ENCODE measurements around the gene ZSWIM4.

ZSWIM4 gene

DNA sequence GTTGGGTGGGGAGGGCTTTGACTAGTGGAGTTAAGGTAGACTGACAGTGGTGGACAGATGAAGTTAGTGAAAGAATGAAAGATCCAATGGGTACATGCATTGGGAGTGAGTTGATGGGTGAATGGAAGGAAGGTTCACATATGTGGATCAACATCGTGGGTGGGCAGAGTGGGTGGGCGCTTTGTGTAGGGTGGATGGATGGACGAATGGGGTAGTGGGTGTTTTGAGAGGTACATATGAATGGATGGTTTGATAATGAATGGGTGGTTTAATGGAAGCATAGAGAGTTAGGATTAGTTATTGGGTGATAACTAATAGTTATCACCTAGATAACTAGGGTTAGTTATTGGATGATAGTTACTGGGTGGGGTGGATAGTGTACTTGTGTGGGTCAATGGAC lies 11.5 kb downstream of the ZSWIM4 start:
- ChIA-PET POLR2A (no interaction called here), CTCF (no interaction called here)
- no peak for DNase-seq (ENCODE audit: extremely low spot score)
- TF ChIP-seq FOXK2 (IDR thresholded peaks at IDR 0.05): no peak
- TF ChIP-seq ARNT (IDR thresholded peaks at IDR 0.05): no peak
- no peak for TF ChIP-seq SUZ12 (IDR thresholded peaks at IDR 0.05)
- TF ChIP-seq FOXM1 (IDR thresholded peaks at IDR 0.05; ENCODE audit: borderline replicate concordance): no peak
- TF ChIP-seq SP1 (IDR thresholded peaks at IDR 0.05): no peak
- no peak for TF ChIP-seq L3MBTL2 (conservative IDR thresholded peaks at IDR 0.05)
- no peak for TF ChIP-seq ELF4 (IDR thresholded peaks at IDR 0.05)
- TF ChIP-seq FOXA1 (IDR thresholded peaks at IDR 0.05): no peak
- TF ChIP-seq, protein P1, sequence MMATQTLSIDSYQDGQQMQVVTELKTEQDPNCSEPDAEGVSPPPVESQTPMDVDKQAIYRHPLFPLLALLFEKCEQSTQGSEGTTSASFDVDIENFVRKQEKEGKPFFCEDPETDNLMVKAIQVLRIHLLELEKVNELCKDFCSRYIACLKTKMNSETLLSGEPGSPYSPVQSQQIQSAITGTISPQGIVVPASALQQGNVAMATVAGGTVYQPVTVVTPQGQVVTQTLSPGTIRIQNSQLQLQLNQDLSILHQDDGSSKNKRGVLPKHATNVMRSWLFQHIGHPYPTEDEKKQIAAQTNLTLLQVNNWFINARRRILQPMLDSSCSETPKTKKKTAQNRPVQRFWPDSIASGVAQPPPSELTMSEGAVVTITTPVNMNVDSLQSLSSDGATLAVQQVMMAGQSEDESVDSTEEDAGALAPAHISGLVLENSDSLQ (IDR thresholded peaks at IDR 0.05): no peak
- TF ChIP-seq CTBP1 (IDR thresholded peaks at IDR 0.05; ENCODE audit: borderline replicate concordance): no peak

DNA sequence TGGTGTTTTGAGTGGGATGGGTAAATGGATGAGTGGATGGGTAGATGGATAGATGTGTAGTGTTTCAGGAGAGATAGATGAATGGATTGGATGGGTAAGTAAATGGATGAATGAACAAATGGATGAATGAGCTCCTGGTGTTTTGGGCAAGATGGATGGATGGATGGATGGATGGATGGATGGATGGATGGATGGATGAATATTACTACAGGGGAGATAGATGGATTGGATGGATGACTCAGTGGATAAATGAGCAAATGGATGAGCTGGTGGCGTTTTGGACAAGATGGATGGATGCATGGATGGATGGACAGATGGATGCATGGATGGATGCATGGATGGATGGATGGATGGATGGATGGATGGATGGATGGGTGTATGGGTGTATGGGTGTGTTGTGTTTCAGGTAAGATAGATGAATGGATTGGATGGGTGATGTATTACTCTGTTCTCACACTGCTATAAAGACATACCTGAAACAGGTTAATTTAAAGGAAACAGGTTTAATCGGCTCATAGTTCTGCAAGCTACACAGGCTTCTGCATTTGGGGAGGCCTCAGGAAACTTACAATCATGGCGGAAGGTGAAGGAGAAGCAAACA lies 12.3 kb downstream of the ZSWIM4 start:
- CTCF ChIA-PET: no interaction called here
- no peak for TF ChIP-seq BHLHE40 (IDR thresholded peaks at IDR 0.05; ENCODE audit: borderline replicate concordance)
- no peak for TF ChIP-seq FOXA1 (IDR thresholded peaks at IDR 0.05)
- no peak for TF ChIP-seq FOXM1 (IDR thresholded peaks at IDR 0.05; ENCODE audit: borderline replicate concordance)
- no peak for TF ChIP-seq NFRKB (IDR thresholded peaks at IDR 0.05)
- no peak for TF ChIP-seq SUZ12 (IDR thresholded peaks at IDR 0.05)
- TF ChIP-seq, protein P1 (IDR thresholded peaks at IDR 0.05): no peak
- no peak for TF ChIP-seq HDGF (IDR thresholded peaks at IDR 0.05; ENCODE audit: borderline replicate concordance)
- TF ChIP-seq L3MBTL2 (conservative IDR thresholded peaks at IDR 0.05): no peak
- TF ChIP-seq LEF1 (IDR thresholded peaks at IDR 0.05; ENCODE audit: borderline replicate concordance): no peak
- TF ChIP-seq ARNT (IDR thresholded peaks at IDR 0.05): no peak
- no peak for TF ChIP-seq ELF4 (IDR thresholded peaks at IDR 0.05)
- no peak for TF ChIP-seq TARDBP (IDR thresholded peaks at IDR 0.05)
- no peak for DNase-seq (ENCODE audit: extremely low spot score)
- POLR2A ChIA-PET: no interaction called here

DNA sequence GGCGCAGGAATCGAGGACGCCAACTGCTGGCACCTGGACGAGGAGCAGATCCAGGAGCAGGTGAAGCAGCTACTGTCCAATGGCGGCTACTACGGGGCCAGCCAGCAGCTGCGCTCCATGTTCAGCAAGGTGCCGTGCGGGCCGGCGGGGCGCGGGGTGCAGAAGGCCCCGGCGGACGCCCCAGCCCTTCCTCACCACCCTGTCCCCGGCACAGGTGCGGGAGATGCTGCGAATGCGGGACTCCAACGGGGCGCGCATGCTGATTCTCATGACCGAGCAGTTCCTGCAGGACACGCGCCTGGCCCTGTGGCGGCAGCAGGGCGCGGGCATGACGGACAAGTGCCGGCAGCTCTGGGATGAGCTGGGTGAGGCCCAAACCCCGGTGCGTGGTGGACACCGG lies 13.6 kb downstream of the ZSWIM4 start:
- POLR2A ChIA-PET: no interaction called here
- TF ChIP-seq NFRKB (IDR thresholded peaks at IDR 0.05) (no peak), FOXA1 (IDR thresholded peaks at IDR 0.05) (no peak), L3MBTL2 (conservative IDR thresholded peaks at IDR 0.05) (no peak), SP1 (IDR thresholded peaks at IDR 0.05) (no peak), ARNT (IDR thresholded peaks at IDR 0.05) (no peak), FOXK2 (IDR thresholded peaks at IDR 0.05) (no peak), BHLHE40 (IDR thresholded peaks at IDR 0.05; ENCODE audit: borderline replicate concordance) (no peak), FOXM1 (IDR thresholded peaks at IDR 0.05; ENCODE audit: borderline replicate concordance) (no peak), TARDBP (IDR thresholded peaks at IDR 0.05) (no peak), CTBP1 (IDR thresholded peaks at IDR 0.05; ENCODE audit: borderline replicate concordance) (no peak), LEF1 (IDR thresholded peaks at IDR 0.05; ENCODE audit: borderline replicate concordance) (no peak), ZNF384 (IDR thresholded peaks at IDR 0.05) (no peak), ELF4 (IDR thresholded peaks at IDR 0.05) (no peak), HDGF (IDR thresholded peaks at IDR 0.05; ENCODE audit: borderline replicate concordance) (no peak), SUZ12 (IDR thresholded peaks at IDR 0.05) (no peak)
- TF ChIP-seq, protein P1 (IDR thresholded peaks at IDR 0.05): no peak
- no peak for DNase-seq (ENCODE audit: extremely low spot score)
- CTCF ChIA-PET: no interaction called here

DNA sequence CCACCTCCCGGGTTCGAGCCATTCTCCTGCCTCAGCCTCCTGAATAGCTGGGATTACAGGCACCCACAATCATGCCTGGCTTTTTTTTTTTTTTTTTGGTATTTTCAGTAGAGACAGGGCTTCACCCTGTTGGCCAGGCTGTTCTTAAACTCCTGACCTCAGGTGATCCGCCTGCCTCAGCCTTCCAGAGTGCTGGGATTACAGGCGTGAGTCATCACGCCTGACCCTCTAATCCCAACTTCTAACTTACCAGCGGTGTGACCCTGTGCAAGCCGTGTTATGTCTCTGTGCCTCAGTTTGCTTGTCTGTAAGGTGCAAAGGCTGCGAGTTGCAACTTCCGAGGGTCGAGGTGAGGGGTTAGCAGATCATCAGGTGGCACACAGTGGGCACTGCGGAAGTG lies 17.3 kb downstream of the ZSWIM4 start:
- CTCF ChIA-PET: no interaction called here
- POLR2A ChIA-PET: no interaction called here
- DNase-seq (ENCODE audit: extremely low spot score): no peak
- TF ChIP-seq SP1 (IDR thresholded peaks at IDR 0.05) (no peak), ARNT (IDR thresholded peaks at IDR 0.05) (no peak), HDGF (IDR thresholded peaks at IDR 0.05; ENCODE audit: borderline replicate concordance) (no peak), NFRKB (IDR thresholded peaks at IDR 0.05) (no peak), TARDBP (IDR thresholded peaks at IDR 0.05) (no peak), FOXM1 (IDR thresholded peaks at IDR 0.05; ENCODE audit: borderline replicate concordance) (no peak), ZNF384 (IDR thresholded peaks at IDR 0.05) (no peak), LEF1 (IDR thresholded peaks at IDR 0.05; ENCODE audit: borderline replicate concordance) (no peak), FOXA1 (IDR thresholded peaks at IDR 0.05) (no peak), SUZ12 (IDR thresholded peaks at IDR 0.05) (no peak), ELF4 (IDR thresholded peaks at IDR 0.05) (no peak), CTBP1 (IDR thresholded peaks at IDR 0.05; ENCODE audit: borderline replicate concordance) (no peak), FOXK2 (IDR thresholded peaks at IDR 0.05) (no peak)
- TF ChIP-seq, protein P1 (IDR thresholded peaks at IDR 0.05): no peak

DNA sequence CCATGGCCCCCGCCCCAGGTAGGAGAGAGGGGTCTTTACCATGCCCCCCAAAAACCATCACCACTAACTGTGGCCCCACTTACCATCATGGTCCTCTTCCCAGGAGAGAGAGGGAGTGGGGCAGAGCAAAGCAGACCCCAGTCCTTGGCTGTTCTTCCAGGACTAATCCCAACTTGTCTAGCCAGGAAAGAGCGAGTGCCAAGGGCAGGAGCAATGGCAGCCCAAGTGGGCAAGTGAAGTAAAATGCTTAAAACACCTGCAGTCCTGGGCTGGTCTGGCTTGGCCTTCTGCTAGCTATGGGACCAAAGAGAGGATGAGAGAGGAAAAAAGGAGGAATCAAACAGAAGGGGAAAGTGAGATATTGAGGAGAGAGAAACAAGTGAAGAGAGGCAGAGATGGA lies 17.9 kb downstream of the ZSWIM4 start:
- TF ChIP-seq LEF1 (IDR thresholded peaks at IDR 0.05; ENCODE audit: borderline replicate concordance): no peak
- ChIA-PET POLR2A (no interaction called here), CTCF (no interaction called here)
- no peak for DNase-seq (ENCODE audit: extremely low spot score)

DNA sequence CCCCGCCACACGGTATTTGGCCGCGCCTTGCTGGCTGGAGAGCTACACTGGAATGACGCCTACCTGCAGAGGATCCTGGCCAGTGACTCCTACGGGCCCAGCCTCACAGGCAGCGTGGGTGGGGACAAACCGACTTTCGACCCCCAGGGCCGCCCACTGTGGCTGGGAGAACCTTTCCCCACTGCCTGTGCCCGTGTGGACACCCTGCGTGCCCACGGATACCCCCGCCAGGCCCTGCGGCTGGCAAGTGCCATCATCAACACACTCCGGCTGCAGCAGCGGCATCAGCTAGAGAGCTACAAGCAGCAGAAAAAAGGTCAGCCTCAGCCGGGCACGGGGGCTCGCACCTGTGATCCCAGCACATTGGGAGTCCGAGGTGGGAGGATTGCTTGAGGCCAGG lies 19.3 kb downstream of the ZSWIM4 start:
- TF ChIP-seq TARDBP (IDR thresholded peaks at IDR 0.05) (no peak), FOXK2 (IDR thresholded peaks at IDR 0.05) (no peak), CTBP1 (IDR thresholded peaks at IDR 0.05; ENCODE audit: borderline replicate concordance) (no peak), HDGF (IDR thresholded peaks at IDR 0.05; ENCODE audit: borderline replicate concordance) (no peak), BHLHE40 (IDR thresholded peaks at IDR 0.05; ENCODE audit: borderline replicate concordance) (no peak), ELF4 (IDR thresholded peaks at IDR 0.05) (no peak), FOXA1 (IDR thresholded peaks at IDR 0.05) (no peak), ZNF384 (IDR thresholded peaks at IDR 0.05) (no peak), LEF1 (IDR thresholded peaks at IDR 0.05; ENCODE audit: borderline replicate concordance) (no peak), SUZ12 (IDR thresholded peaks at IDR 0.05) (no peak)
- ChIA-PET CTCF (no interaction called here), POLR2A (no interaction called here)
- no peak for DNase-seq (ENCODE audit: extremely low spot score)

Measured in HEK293T (cell line).